Natural killer cell (primary cell): ENCODE results near the gene ZC3H15. TPM values are rescaled to one million over a fixed set of nuclear protein-coding genes. Genes with fewer than 3 reads are reported as not detected.
A peak's percentile ranks its signal among the peaks of the same experiment; 100 is the strongest.

ENCODE experiments used
- ATAC-seq, 3 donors: fragments of 150-1000 bp in 2 of 3; fragments of 200-7000 bp in 1 of 3; cut with Tn5 transposase; 1 replicate in 1 of 3; 2 replicates in 2 of 3; pipeline ENCODE4 v1.10.0; 2021; ENCODE audit warnings: mild to moderate bottlenecking in 2 of 3, moderate library complexity in 2 of 3
- DNase-seq, 2 donors: peaks; one replicate each; pipeline versions ENCODE4 v3.0.0 to v3.0.0-alpha.2; 2013 to 2021; ENCODE audit warnings: mixed read lengths in 1 of 2
- H3K27ac ChIP-seq: one replicate; pipeline ENCODE4 v1.5.1; 2013; ENCODE audit warnings: mild to moderate bottlenecking, low read length
- H3K27me3 ChIP-seq: one replicate; pipeline ENCODE4 v1.6.1; 2013; ENCODE audit warnings: low read length; ENCODE audit not compliant: control insufficient read depth, insufficient read depth
- H3K36me3 ChIP-seq: one replicate; pipeline ENCODE4 v1.6.1; 2013; ENCODE audit warnings: low read length; ENCODE audit not compliant: control insufficient read depth, insufficient read depth
- H3K4me1 ChIP-seq: one replicate; pipeline ENCODE4 v1.6.1; 2013; ENCODE audit warnings: low read length; ENCODE audit not compliant: control insufficient read depth, insufficient read depth
- H3K4me3 ChIP-seq: one replicate; pipeline ENCODE4 v1.5.1; 2013; ENCODE audit warnings: low read length
- H3K9me3 ChIP-seq: one replicate; pipeline ENCODE4 v1.6.1; 2013; ENCODE audit warnings: low read length; ENCODE audit not compliant: control insufficient read depth, insufficient read depth
- H3K27ac Mint-ChIP-seq, 2 donors: one replicate each; pipeline ENCODE4 v1.8.0; 2022; ENCODE audit warnings: mild to moderate bottlenecking in 2 of 2, mixed read lengths in 2 of 2, moderate library complexity in 1 of 2
- H3K27me3 Mint-ChIP-seq, 2 donors: one replicate each; pipeline ENCODE4 v1.8.0; 2022; ENCODE audit warnings: low read depth in 2 of 2, mixed read lengths in 2 of 2
- H3K36me3 Mint-ChIP-seq: one replicate; pipeline ENCODE4 v1.8.0; 2022; ENCODE audit warnings: mixed read lengths
- H3K4me1 Mint-ChIP-seq, 2 donors: one replicate each; pipeline ENCODE4 v1.8.0; 2022; ENCODE audit warnings: mixed read lengths in 2 of 2
- H3K4me3 Mint-ChIP-seq: one replicate; pipeline ENCODE4 v1.8.0; 2022; ENCODE audit warnings: mild to moderate bottlenecking, moderate library complexity, mixed read lengths
- H3K9me3 Mint-ChIP-seq, 2 donors: one replicate each; pipeline ENCODE4 v1.8.0; 2022; ENCODE audit warnings: mixed read lengths in 2 of 2
- WGBS: methylation state at CpG from one replicate; pipeline ENCODE4 v1.1.7; 2013; ENCODE audit warnings: missing lambda C conversion rate; ENCODE audit not compliant: insufficient coverage; 5-methylcytosine and 5-hydroxymethylcytosine counted together
- intact Hi-C: fragments of 100-400 bp; cut with micrococcal nuclease; formaldehyde crosslinking; loops from one replicate; pipeline ENCODE4 v1.14.2; 2022
- total RNA-seq, 4 donors: library from RNA; stranded (reverse); fragments of 120-200 nt in 1 of 4; gene quantifications; one replicate each; pipeline versions ENCODE4 v1.2.3 to v1.2.4, GENCODE V29; 2013 to 2022
- TF ChIP-seq, protein P1 (sequence below): fragments of 200-600 bp; IDR thresholded peaks from one replicate; pipeline ENCODE4 v1.8.0; 2022; ENCODE audit warnings: antibody characterized with exemption

The ZC3H15 gene
- total RNA-seq, 3 donors from 2014 or later (not counting 1 experiment from before 2014, with no cell fraction given): 92.5 to 115 (median 106) TPM

DNA sequence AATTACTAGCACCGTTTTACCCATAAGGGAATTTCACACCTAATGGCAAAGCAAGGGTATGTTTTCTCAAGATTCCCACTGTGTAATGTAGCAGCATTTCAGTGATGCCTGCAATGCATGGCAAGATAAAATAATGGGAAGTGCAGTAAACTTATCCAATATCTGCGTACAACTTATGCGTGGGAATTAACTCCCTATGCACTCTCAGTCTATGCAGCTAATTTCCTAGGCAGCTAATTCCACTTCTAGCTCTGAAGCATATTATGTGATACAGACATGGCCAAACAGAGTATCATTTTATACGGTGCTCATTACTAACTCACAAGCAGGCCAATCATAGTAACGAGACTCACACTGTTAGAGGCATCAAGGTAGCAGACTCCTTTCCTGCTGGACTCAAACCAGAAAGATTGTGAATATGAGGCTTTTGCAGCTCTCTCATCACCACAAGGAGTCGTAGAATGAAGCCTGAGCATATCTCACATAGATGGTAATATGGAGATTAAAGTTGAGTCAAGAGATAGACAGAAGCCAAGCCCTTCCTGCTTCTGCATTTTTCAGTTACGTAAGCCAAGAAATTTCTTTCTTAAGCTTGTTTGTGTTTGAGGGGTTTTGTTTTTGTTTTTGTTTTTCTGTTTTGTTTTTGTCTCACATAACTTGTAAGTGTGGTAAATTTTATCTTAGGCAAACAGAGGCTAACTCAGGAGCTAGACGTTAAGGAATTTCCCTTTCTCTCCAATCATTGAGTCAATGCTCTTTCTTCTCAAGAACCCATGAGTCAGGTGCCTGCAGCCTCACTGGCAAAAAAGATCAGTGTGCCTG lies 69.0 kb downstream of the ZC3H15 start:
- Histone ChIP-seq H3K36me3 (no peaks in the 10 kb centered on the region), H3K9me3 (no peaks in the 10 kb centered on the region), H3K27ac (no peak overlapping the region), H3K4me1 (no peaks in the 10 kb centered on the region), H3K4me3 (no peak overlapping the region), H3K27me3 (no peaks in the 10 kb centered on the region)
- DNase-seq: no peak
- 88% methylated on average over 8 of the region's 8 CpGs for WGBS
- H3K9me3 Mint-ChIP-seq: no peaks in the 10 kb centered on the region
- H3K4me1 Mint-ChIP-seq: no peaks in the 10 kb centered on the region
- peak in 1 of 3 donors; percentile 53 for ATAC-seq
- intact Hi-C loops: no loop called here
- H3K27ac Mint-ChIP-seq: no peak overlapping the region
- H3K27me3 Mint-ChIP-seq: peaks cover 0 to 4% of the 10 kb centered on the region in 2 donors
- H3K4me3 Mint-ChIP-seq: no peak overlapping the region
- H3K36me3 Mint-ChIP-seq: no peaks in the 10 kb centered on the region
- TF ChIP-seq, protein P1, sequence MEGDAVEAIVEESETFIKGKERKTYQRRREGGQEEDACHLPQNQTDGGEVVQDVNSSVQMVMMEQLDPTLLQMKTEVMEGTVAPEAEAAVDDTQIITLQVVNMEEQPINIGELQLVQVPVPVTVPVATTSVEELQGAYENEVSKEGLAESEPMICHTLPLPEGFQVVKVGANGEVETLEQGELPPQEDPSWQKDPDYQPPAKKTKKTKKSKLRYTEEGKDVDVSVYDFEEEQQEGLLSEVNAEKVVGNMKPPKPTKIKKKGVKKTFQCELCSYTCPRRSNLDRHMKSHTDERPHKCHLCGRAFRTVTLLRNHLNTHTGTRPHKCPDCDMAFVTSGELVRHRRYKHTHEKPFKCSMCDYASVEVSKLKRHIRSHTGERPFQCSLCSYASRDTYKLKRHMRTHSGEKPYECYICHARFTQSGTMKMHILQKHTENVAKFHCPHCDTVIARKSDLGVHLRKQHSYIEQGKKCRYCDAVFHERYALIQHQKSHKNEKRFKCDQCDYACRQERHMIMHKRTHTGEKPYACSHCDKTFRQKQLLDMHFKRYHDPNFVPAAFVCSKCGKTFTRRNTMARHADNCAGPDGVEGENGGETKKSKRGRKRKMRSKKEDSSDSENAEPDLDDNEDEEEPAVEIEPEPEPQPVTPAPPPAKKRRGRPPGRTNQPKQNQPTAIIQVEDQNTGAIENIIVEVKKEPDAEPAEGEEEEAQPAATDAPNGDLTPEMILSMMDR: no peak

DNA sequence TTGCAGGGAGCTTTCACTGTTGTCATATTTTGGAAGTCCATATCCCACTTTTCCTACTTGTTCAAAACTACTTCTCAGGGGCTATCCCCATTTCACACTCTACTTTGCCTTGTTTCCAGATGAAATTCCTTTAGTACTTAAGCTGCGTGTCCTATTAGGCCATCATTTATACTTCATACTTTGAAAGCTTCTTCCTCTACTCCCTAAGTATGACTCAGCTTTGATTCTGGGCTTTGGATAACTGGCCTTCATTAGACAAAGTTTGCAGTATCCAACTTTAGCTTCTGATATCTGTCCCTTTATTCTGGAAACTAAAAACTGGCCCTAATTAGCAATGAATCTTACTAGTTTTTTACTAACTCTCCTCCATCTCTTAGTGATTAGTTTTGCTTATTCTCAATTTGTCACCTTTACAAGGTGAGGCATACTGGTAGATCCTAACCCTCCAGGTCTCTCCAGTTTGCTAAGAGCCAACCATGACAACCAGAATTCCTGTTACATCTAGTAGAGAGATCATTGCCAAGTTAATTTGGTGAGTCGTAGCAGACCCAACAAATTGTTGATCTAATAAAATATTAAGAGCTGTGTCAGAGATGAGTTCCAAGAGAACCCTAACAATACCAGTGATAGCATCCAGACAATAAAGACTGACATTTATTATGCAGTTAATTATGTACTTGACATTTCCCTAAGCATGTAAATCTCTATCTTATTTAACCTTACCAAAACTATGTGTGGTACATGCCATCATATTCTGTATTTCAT lies 72.6 kb downstream of the ZC3H15 start:
- H3K4me3 Mint-ChIP-seq: no peak overlapping the region

More for the DNA sequence above, 72.6 kb downstream of the ZC3H15 start:
- DNase-seq (no peak), ATAC-seq (no peak)
- Mint-ChIP-seq H3K27me3 (peaks cover 6 to 10% of the 10 kb centered on the region in 2 donors), H3K4me1 (no peaks in the 10 kb centered on the region), H3K27ac (no peak overlapping the region), H3K36me3 (no peaks in the 10 kb centered on the region), H3K9me3 (peaks cover 0 to 2% of the 10 kb centered on the region in 2 donors)
- intact Hi-C loops: no loop called here
- H3K27ac ChIP-seq: no peak overlapping the region
- no peaks in the 10 kb centered on the region for H3K36me3 ChIP-seq
- TF ChIP-seq, protein P1: no peak
- H3K27me3 ChIP-seq: no peaks in the 10 kb centered on the region
- no peaks in the 10 kb centered on the region for H3K9me3 ChIP-seq
- 90% methylated on average over 2 of the region's 2 CpGs for WGBS
- H3K4me1 ChIP-seq: no peaks in the 10 kb centered on the region
- no peak overlapping the region for H3K4me3 ChIP-seq

Other genes starting within 250 kb of the ZC3H15 start
- 10 to 100 TPM; 10.7 to 14.7 (median 12.0) TPM for gene ITGAV, start 103.8 kb downstream of the ZC3H15 start, total RNA-seq
- gene FAM171B, start 207.8 kb downstream of the ZC3H15 start, total RNA-seq: 1 to 10 TPM in 2 of 3 donors, under 1 TPM in 1; 0.26 to 1.3 (median 1.3) TPM